ENCODE data around the gene COL11A1.
A peak's percentile ranks its signal among the peaks of the same experiment; 100 is the strongest.

COL11A1 gene

DNA sequence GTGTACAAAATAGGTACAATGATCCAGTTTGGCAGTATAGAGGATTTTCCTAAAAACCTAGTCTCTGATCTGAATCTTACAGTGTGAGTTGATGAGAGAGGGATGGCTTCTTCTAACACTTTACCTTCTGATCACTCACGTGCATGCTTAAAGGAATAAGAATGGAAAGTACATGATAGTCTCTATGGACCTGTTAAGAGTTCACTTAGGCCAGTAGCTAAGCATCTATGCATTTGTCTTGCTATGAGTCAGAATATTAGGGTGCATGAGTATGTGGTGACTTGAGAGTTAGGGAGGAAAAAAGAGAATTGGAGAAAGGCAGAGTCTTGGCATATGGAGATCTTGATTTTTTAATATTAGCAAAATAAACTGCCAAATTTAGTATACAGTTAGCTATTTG is 206.3 kb downstream of the COL11A1 start:
- peak; percentile 76 for FAIRE-seq
- no peak for DNase-seq (ENCODE audit: insufficient read length, low spot score)
- TF ChIP-seq POLR2A (IDR thresholded peaks at IDR 0.05; ENCODE audit: low read depth, low read length) = no peak

DNA sequence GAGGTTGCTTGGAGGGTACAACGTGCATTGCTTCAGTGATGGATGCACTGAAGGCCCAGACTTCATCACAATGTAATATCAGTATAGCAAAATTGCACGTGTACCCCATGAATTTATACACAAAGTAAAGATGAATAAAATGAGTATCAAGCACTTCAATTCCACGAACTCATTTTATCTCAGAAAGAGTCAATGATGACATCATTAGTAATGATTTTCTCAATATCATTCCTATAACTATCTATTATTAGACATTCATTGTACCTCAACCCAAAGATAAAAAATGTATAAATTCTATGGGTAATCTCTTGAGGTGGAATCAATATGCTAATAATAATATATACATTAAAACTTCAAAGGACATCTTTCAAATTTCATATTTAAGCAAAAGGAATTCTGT is 208.4 kb downstream of the COL11A1 start:
- FAIRE-seq (no peak), DNase-seq (ENCODE audit: insufficient read length, low spot score) (no peak)
- no peak for TF ChIP-seq POLR2A (IDR thresholded peaks at IDR 0.05; ENCODE audit: low read depth, low read length)

DNA sequence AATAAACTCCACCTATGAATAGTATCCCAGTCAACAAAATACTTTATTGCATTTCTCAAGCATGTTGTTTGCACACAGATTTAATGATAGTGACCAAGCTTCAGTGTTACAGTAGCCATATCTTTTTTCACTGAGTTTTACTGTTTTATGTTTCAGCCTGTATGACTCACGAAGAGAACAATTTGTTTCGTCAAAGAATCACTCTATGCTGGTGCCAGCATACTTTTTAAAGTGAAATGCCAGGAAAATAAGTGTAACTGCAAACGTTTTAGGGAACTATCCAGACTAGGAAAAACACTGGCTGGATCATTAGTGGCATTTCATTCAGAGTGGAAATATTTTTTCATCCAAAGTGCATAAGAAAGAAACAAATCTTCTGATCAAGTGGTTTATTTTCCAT is 210.8 kb downstream of the COL11A1 start:
- peak; percentile 97 for FAIRE-seq
- no peak for TF ChIP-seq POLR2A (IDR thresholded peaks at IDR 0.05; ENCODE audit: low read depth, low read length)
- DNase-seq (ENCODE audit: insufficient read length, low spot score) = no peak

DNA sequence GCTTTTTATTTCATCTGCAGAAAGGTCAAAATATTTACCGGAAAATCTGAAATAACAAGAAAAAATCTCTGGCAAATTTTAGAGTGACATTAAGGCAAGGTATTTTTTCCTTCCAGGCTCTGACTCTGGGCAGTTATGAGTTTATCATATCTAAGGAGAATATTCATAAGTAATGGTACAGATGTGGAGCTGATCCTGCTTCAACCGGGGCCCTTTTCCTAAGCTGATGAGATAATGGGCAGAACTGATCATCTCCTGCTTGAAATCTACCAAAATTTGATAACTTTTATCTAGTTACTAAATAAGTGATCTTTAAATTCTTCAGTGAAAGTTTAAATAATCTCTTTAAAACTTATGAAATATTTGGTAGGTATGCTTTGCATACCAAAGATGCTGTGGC is 211.6 kb downstream of the COL11A1 start:
- no peak for FAIRE-seq
- no peak for TF ChIP-seq POLR2A (IDR thresholded peaks at IDR 0.05; ENCODE audit: low read depth, low read length)

DNA sequence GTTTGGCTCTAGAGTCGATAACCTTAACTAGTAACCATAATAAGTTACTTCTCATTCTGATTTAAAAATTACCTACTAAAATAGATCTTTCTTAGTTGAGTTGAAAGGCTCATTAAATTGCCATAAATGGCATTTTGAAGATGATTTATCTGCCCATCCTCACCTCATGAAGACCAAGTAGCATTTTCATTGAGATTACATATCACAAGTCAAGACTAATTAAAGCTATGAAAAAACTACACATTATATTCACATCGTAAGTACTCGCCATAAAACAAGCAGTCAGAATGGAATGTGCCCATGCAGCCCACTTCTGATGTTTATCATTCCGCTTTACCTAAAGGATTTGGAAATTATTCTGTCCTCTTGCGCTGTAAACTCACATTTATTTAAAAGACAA is 212.0 kb downstream of the COL11A1 start:
- no peak for DNase-seq (ENCODE audit: insufficient read length, low spot score)
- no peak for FAIRE-seq
- no peak for TF ChIP-seq POLR2A (IDR thresholded peaks at IDR 0.05; ENCODE audit: low read depth, low read length)

More for the DNA sequence above, 211.6 kb downstream of the COL11A1 start:
- DNase-seq (ENCODE audit: insufficient read length, low spot score) = no peak

DNA sequence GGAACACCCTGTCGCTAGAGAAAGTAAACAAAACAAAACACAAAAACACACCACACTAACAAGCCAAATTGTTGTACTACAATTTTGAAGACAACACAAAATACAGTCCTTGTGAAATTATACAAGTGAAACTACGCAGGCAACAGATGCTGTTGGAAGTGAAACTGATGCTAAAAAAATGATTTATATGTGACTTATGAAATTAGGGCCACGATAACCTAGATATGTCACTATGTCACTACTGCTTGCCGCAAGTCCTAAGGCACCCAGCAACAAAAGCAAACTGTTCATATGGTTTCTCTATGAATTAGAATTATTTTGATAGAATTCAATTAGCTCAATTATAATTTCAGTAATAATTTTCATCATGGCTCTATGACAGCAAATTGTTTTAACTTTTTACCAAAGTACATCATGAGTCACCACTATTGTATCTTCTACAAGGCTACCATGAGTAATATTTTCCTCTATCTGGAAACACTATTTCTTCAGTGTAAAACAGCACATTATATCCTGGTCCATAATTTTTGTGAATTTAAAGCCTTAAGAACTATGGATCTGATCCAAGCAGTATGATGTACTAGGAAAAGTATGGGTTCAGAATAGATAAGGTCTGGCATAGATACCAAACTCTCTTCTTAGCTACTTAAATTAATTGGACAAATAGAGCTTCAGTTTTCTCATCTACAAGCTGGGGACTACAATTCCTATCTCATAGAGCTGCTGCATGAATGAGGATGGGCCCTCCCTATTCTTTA is 216.3 kb downstream of the COL11A1 start:
- peak; percentile 79 for FAIRE-seq
- TF ChIP-seq POLR2A (IDR thresholded peaks at IDR 0.05; ENCODE audit: low read depth, low read length) = no peak
- no peak for DNase-seq (ENCODE audit: insufficient read length, low spot score)

DNA sequence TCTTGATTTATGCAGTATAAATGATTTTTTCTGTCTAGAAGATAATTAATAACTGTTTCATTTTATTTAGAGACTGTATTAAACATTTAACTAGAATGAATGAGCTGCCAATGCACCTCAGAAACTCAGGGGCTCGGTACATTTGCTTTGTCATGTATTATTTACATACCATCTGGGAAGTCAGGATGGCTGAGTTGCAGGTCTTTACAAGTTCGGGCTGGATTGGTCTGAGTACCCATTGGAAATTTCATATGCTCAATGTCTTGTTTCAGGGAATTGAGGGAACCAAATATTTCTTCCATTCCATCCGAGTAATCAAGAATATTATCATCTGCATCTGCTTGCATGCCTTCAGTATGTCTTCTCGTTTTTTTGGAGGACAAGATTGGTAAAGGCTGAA is 221.7 kb downstream of the COL11A1 start:
- FAIRE-seq (no peak), DNase-seq (ENCODE audit: insufficient read length, low spot score) (no peak)
- no peak for TF ChIP-seq POLR2A (IDR thresholded peaks at IDR 0.05; ENCODE audit: low read depth, low read length)

DNA sequence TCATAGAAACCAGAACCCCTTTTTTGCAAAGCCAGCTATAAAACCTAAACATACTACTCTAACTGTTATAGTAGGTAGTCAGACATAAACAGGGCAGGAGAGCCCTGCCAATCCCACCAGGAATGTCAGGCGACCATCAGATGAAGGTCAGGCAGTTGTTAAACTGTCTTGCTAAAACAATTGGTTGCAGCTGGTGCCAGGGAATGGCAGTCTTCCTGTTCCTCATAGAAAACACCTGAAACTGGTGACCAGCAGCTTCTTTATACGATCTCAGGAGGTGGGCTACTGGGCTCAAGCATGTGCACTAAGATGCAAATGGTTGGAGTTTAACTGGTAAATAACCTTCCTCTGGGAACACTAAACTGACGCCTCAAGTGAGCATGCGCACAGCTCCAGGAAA is 224.1 kb downstream of the COL11A1 start:
- no peak for FAIRE-seq
- no peak for DNase-seq (ENCODE audit: insufficient read length, low spot score)
- TF ChIP-seq POLR2A (IDR thresholded peaks at IDR 0.05; ENCODE audit: low read depth, low read length) = no peak

DNA sequence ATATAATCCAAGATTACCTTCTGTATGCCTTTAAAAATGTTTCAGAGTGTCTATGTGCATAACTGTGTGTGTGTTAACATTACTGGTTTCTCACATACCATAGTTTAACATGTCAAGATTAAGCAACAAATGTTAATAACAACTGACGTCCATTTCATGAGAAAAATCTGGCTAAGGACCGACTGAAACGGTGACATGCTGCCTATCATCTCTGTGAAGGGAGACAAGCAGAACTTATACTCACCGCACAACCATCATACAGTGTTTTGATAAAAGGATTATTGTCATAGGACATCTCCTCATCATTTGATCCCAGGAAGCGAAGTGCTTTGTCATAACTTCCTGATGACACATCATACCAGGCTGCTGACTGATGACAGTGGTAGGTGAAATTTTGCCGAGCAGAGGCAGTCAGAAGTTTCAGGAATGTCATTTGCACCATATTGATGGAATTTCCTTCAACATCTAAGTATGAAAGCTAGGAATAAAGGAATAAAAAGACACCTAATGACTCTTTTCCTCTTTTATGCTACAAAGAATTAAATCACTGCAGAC is 228.8 kb downstream of the COL11A1 start:
- FAIRE-seq (peak; percentile 99), DNase-seq (ENCODE audit: insufficient read length, low spot score) (peak; percentile 21)
- TF ChIP-seq POLR2A (IDR thresholded peaks at IDR 0.05; ENCODE audit: low read depth, low read length) = no peak

DNA sequence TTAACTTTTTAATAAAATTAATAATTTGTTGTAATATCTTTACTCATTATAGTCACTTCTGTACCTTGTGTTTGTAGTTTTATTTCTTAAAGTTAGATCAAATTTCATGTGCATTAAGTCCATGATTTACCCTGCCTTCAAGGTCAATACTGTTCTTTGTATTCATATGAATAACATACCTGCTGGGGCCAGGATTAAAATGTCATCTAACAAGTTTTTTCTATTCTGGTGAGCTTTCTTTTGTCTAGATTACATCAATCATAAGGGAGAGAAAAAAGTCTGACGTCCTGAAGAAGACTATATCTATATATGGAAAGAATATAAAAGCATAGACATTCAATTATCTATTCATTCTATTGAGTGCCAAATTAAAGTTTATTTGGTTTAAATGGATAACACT is 232.6 kb downstream of the COL11A1 start:
- FAIRE-seq = no peak
- no peak for DNase-seq (ENCODE audit: insufficient read length, low spot score)
- no peak for TF ChIP-seq POLR2A (IDR thresholded peaks at IDR 0.05; ENCODE audit: low read depth, low read length)

DNA sequence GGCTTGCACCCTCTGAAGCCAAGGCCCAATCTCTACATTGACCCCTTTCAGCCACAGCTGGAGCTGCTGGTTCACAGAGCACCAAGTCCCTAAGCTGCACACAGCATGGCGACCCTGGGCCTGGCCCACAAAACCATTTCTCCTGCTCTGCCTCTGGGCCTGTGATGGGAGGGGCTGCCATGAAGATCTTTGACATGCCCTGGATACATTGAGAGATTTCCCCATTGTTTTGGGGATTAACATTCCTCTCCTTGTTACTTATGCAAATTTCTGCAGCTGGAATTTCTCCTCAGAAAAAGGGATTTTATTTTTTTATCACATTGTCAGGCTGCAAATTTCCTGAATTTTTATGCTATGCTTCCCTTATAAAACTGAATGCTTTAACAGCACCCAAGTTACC is 235.8 kb downstream of the COL11A1 start:
- DNase-seq (ENCODE audit: insufficient read length, low spot score) (no peak), FAIRE-seq (no peak)
- no peak for TF ChIP-seq POLR2A (IDR thresholded peaks at IDR 0.05; ENCODE audit: low read depth, low read length)

DNA sequence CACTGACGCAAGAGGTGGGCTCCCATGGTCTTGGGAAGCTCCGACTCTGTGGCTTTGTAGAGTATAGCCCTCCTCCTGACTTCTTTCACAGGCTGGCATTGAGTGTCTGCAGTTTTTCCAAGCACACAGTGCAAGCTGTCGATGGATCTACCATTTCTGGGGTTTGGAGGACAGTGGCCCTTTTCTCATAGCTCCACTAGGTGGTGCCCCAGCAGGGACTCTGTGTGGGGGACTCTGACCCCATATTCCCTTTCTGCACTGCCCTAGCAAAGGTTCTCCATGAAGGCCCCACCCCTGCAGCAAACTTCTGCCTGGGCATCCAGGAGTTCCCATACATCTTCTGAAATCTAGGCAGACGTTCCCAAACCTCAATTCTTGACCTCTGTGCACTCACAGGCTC is 236.2 kb downstream of the COL11A1 start:
- DNase-seq (ENCODE audit: insufficient read length, low spot score) (no peak), FAIRE-seq (no peak)
- no peak for TF ChIP-seq POLR2A (IDR thresholded peaks at IDR 0.05; ENCODE audit: low read depth, low read length)

DNA sequence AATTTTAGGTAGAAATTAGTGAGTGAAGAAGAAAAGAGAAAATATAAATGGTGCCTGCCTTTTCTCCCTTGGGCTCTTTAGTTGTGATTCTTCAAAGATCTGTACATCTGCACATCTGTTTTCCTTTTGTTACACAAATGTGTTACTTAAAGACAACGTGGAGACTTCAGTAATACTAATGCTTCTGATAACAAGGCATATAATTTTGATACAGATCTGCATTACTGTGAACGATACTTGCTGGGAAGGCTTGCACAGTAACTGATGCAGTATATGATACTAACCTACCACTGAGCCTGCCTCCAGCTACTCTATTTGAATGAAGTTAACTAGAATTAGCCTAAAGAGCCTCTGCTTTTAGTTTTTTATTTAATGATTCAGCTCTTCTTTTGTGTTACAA is 244.6 kb downstream of the COL11A1 start:
- no peak for FAIRE-seq
- TF ChIP-seq POLR2A (IDR thresholded peaks at IDR 0.05; ENCODE audit: low read depth, low read length) = no peak

DNA sequence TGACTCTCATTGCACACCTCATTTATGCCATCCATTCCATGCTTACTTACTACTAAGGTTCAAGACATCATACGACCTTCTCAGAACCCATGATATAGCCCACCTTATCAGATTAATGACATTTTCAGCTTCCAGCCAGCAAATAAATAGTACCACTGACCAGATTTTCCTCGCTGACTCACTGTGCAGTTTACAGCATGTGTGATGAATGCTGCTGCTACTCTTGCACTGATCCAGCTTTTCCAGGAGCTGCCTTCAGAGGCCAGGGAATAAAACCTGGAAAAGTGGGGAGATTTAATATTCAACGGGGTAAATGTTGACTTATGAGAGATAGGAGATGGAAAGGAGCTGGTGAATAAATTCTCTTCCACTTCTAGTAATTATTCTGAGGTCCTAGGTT is 247.1 kb downstream of the COL11A1 start:
- FAIRE-seq (peak; percentile 48), DNase-seq (ENCODE audit: insufficient read length, low spot score) (no peak)
- TF ChIP-seq POLR2A (IDR thresholded peaks at IDR 0.05; ENCODE audit: low read depth, low read length) = no peak

More for the DNA sequence above, 244.6 kb downstream of the COL11A1 start:
- no peak for DNase-seq (ENCODE audit: insufficient read length, low spot score)

DNA sequence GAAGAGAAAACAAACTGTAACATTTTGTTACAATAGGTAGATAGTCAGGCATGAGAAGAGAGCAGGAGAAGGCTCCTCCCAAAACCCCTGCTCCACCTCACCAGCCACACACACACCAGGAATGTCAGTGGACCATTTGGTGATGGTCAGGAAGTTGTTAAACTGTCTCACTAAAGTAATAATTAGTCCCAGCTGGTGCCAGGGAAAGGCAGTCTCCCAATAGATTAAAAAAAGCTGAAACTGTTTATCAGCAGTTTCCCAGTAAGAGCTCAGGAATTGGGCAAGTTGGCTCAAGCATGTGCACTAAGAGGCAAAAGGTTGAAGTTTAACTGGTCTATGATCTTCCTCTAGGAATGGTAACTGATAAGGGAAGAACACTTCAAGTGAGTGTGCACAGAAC is 249.6 kb downstream of the COL11A1 start:
- no peak for TF ChIP-seq POLR2A (IDR thresholded peaks at IDR 0.05; ENCODE audit: low read depth, low read length)
- FAIRE-seq = no peak
- DNase-seq (ENCODE audit: insufficient read length, low spot score) = no peak

All from H54 (cell line).